ENCODE data around the gene CBY1.

The CBY1 gene

GRCh38 chr22:38704654-38705234, 48.3 kb downstream of the CBY1 start:
- DNase-seq = no peak

- DNase-seq = peak; percentile 100
Observed at GRCh38 chr22:38705235-38706100, 49.0 kb downstream of the CBY1 start, which contains the start of gene GTPBP1. Gene GTPBP1 (plus strand): TSS chr22:38705944. CDS start chr22:38705956, 12 bp downstream.

- peak; percentile 40 for DNase-seq
Observed at GRCh38 chr22:38706101-38706900, 49.9 kb downstream of the CBY1 start.

- no peak for DNase-seq
Observed at GRCh38 chr22:38706901-38707195, 50.4 kb downstream of the CBY1 start.

- DNase-seq = peak; percentile 67
Observed at GRCh38 chr22:38707346-38707745, 50.9 kb downstream of the CBY1 start.

GRCh38 chr22:38707984-38708383, 51.5 kb downstream of the CBY1 start:
- no peak for DNase-seq

- no peak for DNase-seq
Observed at GRCh38 chr22:38709306-38709705, 52.9 kb downstream of the CBY1 start.

GRCh38 chr22:38710351-38710750, 53.9 kb downstream of the CBY1 start:
- no peak for DNase-seq

GRCh38 chr22:38710866-38711265, 54.4 kb downstream of the CBY1 start:
- no peak for DNase-seq

GRCh38 chr22:38712486-38713207, 56.2 kb downstream of the CBY1 start:
- DNase-seq = no peak

- no peak for DNase-seq
Observed at GRCh38 chr22:38713921-38714320, 57.5 kb downstream of the CBY1 start.

- DNase-seq = no peak
Observed at GRCh38 chr22:38715176-38715764, 58.8 kb downstream of the CBY1 start.

- no peak for DNase-seq
Observed at GRCh38 chr22:38715852-38716251, 59.4 kb downstream of the CBY1 start.

- DNase-seq = no peak
Observed at GRCh38 chr22:38716271-38716670, 59.8 kb downstream of the CBY1 start.

- no peak for DNase-seq
Observed at GRCh38 chr22:38716826-38717225, 60.4 kb downstream of the CBY1 start.

- DNase-seq = no peak
Observed at GRCh38 chr22:38717244-38717643, 60.8 kb downstream of the CBY1 start.

GRCh38 chr22:38718414-38718813, 62.0 kb downstream of the CBY1 start:
- no peak for DNase-seq

GRCh38 chr22:38719196-38719595, 62.8 kb downstream of the CBY1 start:
- DNase-seq = no peak

GRCh38 chr22:38720350-38720749, 63.9 kb downstream of the CBY1 start:
- DNase-seq = no peak

- DNase-seq = no peak
Observed at GRCh38 chr22:38721551-38721950, 65.1 kb downstream of the CBY1 start.
